HG03520 (cell line): Measurements from ENCODE around the gene GUCY1A2.

Experiments used
- ATAC-seq: cut with Tn5 transposase; IDR thresholded peaks from one replicate; pipeline ENCODE4 v1.9.1; 2021; ENCODE audit warnings: mild to moderate bottlenecking, moderate library complexity; ENCODE audit not compliant: unreplicated experiment

Gene GUCY1A2

DNA sequence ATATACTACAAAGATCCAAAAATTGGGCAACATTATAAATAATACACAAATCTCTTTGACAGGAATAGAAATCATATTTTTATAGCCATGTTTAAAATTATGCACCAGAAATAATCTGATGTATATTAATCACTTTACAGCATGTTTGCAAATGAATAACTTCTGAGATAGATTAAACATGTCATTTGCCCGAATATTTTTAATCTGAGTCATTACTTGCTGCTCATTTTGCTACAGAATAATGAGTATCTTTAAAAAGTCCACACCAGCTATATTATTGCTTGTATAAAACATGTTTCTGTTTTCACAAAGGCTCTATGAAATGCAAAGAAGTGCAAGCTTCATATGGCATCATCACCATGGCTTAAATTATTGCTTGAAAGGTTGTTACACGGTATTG is 336.8 kb downstream of the GUCY1A2 start:
- no peak for ATAC-seq

DNA sequence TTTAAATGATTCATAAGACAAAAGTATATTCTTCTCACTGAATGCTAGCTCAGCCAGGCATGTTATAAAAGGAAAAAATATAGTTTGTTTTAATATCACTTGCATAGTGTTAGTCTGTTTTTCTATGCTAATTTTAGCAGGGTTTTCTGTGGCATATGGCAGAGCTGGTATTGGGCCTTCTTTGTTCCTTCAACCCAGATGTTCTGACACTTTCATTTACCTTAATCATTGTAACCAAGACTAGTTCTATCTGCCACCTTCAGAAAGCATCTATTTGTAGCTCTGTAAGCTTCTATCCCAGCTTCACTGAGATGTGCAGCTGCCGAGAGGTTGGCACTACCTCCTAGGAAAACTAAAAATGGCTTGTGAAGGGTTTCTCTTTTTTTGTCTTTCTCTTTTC is 338.7 kb downstream of the GUCY1A2 start:
- no peak for ATAC-seq

DNA sequence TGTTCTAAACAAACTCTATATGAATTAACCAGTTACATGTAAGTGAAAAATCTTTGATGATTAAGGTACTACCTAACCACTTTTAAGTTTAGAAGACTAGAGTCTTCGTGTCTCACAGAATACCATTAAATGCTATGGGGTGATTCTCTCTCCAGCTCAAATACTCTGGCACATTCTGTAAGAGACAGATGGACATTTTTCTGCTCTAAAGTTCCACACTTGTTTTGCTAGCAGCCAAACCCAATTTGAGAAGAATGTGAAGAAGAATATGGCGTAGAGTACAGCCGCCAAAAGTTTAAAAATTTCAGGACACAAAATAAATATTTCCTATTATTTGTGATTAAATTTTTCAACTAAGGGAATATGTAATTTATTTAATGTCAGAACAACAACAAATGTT is 339.1 kb downstream of the GUCY1A2 start:
- ATAC-seq, result no peak

DNA sequence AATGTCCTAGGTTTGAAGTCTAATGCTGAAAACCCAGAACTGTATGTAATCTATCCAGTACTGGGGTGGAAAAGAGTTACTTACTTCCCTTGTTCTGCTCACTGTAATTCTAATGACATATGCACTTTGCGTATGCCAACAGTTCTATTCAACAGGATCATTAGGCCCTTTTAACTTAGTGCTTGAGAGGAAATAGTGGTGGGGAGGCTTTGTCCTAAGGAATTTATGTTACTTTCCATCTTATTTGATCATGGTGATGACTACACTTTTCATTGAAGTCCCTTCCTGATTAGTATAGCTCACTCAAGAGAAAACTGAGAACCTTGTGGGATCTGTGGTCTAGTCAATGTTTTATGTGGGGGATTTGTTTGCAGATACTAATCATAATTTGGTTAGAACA is 348.2 kb downstream of the GUCY1A2 start:
- ATAC-seq, result no peak

DNA sequence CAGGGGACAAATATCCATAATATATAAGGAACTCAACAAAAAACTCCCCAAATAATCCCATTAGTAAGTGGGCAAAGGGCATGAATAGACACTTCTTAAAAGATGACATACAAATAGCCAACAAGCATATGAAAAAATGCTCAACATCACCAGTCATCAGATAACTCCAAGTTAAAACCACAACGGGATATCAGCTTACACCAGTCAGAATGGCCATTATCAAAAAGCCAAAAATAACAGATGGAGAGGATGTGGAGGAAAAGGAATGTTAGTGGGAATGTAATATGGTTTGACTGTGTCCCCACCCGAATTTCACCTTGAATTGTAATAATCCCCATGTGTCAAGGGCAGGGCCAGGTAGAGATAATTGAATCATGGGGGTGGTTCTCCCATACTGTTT is 350.1 kb downstream of the GUCY1A2 start:
- ATAC-seq, result no peak

DNA sequence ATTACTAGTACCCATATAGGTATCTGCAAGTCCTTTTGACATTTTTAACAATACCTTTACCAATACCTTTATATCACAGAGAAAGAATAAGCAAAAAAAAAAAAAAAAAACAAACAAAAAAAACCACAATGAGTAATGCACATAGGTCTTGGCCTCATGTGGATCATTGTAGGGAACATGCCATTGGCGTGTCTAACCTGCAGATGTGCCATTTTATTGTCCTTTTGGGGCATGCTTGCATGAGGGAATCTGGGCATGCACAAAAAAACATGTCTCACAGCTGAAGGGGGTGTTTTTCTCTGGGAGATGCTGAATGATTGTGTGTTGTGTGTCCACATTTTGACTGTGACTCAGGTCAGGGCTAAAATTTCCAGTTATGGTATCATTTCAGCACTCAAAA is 361.6 kb downstream of the GUCY1A2 start:
- no peak for ATAC-seq

DNA sequence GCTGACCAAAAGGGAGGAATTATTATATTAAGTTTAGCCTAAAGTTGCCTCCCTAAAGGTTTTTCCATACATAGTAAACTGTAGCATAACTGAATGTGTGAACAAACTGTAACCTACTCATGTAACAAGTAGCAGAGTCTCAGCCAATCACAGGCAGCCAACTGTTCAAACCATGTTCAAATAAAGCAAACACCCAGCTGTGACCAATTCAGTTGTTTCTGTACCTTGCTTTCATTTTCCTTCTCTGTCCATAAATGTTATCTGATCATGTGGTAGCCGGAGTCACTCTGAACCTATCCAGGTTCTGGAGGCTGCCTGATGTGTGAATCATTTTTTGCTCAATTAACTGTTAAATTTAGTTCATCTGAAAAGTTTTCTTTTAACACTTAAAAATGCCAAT is 373.5 kb downstream of the GUCY1A2 start:
- no peak for ATAC-seq

DNA sequence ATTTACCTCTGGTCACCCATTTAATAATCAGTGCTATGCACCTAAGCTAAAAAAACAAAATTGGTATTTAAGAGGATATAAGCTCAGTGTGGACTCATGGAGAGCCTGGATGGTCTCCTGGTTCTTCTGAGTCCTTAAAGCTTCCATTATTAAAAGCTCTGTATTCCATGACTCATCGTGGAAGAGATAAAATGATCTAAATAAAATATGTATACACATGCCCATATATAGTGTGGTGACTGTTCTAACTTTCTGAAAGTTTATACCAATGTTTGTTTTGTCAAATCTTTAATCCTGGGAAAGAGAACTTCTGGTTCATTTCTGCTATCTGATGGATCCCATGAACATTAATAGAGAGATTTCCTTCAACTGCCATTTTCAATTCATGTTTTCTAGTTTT is 375.9 kb downstream of the GUCY1A2 start:
- ATAC-seq, result no peak

DNA sequence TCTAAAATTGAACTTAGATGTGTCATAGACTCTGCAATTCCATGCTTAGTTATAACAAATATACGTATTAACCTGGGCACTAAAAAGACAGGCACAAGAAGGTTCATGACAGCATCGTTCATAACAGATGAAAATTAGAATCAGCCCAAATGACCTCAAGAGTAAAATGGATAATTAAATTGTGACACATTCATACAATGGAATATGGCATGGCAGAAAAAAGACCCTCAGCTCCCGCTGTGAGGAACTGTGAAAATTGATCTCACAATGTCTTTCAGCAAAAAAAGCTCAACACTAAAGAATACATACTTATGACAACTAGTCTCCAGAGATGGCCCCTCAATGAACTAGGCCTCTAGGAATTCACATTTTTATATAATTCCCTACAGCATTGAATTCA is 386.0 kb downstream of the GUCY1A2 start:
- no peak for ATAC-seq

DNA sequence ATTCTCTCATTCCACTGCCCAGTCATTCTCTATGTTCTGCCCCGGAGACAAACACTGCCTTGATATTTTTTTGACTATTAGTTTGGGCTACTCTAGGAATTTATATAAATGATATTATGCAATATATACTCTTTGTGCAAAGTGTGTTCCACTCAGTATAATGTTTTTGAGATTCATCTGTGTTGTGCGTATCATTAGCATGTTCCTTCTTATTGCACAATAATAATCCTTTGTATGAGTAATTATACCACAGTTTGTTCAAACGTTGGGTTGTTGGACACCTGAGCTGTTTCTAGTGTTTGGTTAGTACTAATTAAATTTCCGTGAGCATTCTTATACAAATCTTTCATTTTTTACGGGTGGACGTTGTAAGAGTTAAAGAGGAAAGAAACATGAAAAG is 390.6 kb downstream of the GUCY1A2 start:
- no peak for ATAC-seq

DNA sequence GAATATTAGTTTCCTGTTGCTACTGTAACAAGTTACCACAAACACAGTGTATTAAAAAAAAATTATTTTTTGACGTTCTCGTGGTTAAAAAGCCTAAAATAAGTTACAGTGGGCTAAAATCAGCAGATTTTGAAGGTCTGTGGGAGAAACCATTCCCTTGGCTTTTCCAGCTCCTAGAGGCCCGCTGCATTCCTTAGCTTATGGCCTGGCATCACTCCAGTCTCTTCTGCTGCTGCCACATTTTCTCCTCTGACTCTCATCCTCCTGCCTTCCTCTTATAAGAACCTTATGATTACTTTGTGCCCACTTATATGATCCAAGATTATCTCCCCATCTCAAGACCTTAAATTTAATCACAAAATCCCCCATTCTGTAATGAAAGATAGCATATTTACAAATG is 392.7 kb downstream of the GUCY1A2 start:
- ATAC-seq, result no peak

DNA sequence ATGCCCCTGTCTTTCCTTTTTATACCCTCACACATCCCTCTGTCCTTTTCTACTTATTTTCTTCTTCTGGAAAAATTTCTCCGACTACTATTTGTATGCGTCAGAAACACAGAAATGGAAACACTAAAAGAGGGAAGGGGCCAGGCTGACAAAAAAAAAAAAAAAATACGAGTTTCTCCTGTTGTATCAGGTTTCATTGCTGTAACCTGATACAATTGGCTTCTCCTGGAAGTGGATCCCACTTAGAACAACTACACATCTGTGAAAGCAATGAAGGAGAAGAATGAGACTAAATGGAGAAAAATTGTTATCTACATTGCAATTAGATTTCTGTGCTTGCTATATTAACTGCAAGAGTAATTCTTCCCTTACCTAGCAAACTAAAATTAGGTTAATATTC is 393.9 kb downstream of the GUCY1A2 start:
- ATAC-seq, result no peak
